Neutrophil (primary cell): Measurements from ENCODE around the gene DTHD1.

ENCODE experiments used
- H3K27ac ChIP-seq: fragments of 200-600 bp; sonication (generic); 2 replicates; pipeline ENCODE4 v1.5.1; 2016; ENCODE audit warnings: mild to moderate bottlenecking, moderate library complexity
- H3K27me3 ChIP-seq: fragments of 200-600 bp; sonication (generic); 2 replicates; pipeline ENCODE4 v1.6.0; 2016; ENCODE audit warnings: mild to moderate bottlenecking
- H3K36me3 ChIP-seq: fragments of 200-600 bp; sonication (generic); 2 replicates; pipeline ENCODE4 v1.5.1; 2017
- H3K4me1 ChIP-seq, 2 experiments: fragments of 200-600 bp in 1 of 2; sonication (generic) in 1 of 2; 1 replicate in 1 of 2; 2 replicates in 1 of 2; pipeline versions ENCODE4 v1.5.1 to v1.6.1; 2013 to 2016; ENCODE audit warnings: low read depth in 1 of 2, low read length in 1 of 2, mild to moderate bottlenecking in 1 of 2, moderate library complexity in 1 of 2; ENCODE audit not compliant: control insufficient read depth in 1 of 2, insufficient read depth in 1 of 2
- H3K4me3 ChIP-seq, 2 experiments: fragments of 200-600 bp in 1 of 2; sonication (generic) in 1 of 2; 1 replicate in 1 of 2; 2 replicates in 1 of 2; pipeline ENCODE4 v1.5.1; 2013 to 2016; ENCODE audit warnings: low read depth in 1 of 2, low read length in 1 of 2, mild to moderate bottlenecking in 1 of 2, moderate library complexity in 1 of 2
- H3K9me3 ChIP-seq: fragments of 200-600 bp; sonication (generic); 2 replicates; pipeline ENCODE4 v1.5.1; 2016
- TF ChIP-seq, protein P1 (sequence below): fragments of 200-600 bp; sonication (generic); IDR thresholded peaks from 2 replicates; pipeline ENCODE4 v1.5.1; 2016; ENCODE audit warnings: antibody characterized with exemption

DTHD1 gene

DNA sequence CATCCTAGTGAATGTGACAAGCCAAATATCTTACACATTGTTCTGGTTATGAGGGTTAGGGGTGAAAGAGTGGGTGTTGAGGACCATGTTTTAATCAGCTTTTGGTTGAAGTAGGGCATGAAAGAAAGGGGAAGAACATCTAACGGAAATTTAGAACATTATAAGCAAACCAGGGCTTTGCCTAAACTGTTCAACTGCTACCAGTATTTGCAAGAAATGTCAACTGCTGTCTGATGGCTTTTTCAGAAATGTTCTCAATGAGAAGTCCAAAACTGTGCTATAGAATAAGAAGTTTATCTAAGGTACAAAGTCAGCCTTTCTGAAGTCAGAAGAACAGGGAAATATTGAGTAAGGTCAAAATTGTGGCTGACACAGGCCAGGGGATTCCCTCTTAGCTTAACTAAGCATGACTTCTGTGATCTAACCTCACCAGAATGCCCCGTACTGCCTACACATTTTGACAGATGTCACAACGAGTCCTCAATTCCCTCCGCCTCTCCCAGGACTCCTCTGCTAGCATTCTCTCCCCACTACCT is 67.1 kb downstream of the DTHD1 start:
- Histone ChIP-seq H3K27me3 (no peaks in the 10 kb centered on the region), H3K4me1 (peaks cover 8 to 26% of the 10 kb centered on the region in 2 experiments), H3K9me3 (no peaks in the 10 kb centered on the region), H3K4me3 (no peak overlapping the region), H3K36me3 (no peaks in the 10 kb centered on the region), H3K27ac (peak overlapping the region; percentile 30)
- TF ChIP-seq, protein P1, sequence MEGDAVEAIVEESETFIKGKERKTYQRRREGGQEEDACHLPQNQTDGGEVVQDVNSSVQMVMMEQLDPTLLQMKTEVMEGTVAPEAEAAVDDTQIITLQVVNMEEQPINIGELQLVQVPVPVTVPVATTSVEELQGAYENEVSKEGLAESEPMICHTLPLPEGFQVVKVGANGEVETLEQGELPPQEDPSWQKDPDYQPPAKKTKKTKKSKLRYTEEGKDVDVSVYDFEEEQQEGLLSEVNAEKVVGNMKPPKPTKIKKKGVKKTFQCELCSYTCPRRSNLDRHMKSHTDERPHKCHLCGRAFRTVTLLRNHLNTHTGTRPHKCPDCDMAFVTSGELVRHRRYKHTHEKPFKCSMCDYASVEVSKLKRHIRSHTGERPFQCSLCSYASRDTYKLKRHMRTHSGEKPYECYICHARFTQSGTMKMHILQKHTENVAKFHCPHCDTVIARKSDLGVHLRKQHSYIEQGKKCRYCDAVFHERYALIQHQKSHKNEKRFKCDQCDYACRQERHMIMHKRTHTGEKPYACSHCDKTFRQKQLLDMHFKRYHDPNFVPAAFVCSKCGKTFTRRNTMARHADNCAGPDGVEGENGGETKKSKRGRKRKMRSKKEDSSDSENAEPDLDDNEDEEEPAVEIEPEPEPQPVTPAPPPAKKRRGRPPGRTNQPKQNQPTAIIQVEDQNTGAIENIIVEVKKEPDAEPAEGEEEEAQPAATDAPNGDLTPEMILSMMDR = no peak

DNA sequence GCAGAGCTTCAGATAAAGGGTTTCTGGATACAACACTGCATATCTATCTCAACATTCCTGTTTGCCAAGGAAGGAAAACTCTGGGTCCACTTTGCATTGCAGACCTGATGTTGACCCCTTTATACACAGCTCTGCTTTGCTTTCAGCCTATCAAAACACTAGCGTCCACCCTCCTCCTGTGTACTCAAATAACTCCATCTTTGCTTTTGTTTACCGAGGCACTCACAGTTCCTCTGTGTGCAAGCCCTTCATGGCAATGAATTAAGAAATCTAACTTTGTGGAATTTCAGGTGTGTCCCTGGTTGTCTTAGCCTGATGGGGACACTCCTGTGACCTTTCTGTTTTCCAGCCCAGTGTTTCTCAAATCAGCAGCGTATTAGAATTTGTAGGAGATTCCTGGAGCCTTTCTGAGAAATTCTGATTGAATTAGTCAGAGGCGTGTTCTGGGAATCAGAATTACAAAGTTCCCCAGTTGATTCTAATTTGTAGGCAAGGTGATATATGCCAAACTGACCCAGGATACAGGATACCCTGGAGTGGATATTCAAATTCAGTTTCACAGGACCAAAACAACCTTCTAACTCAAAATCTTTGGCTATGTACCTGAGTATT is 68.6 kb downstream of the DTHD1 start:
- H3K4me3 ChIP-seq = no peak overlapping the region
- TF ChIP-seq, protein P1 = no peak
- no peaks in the 10 kb centered on the region for H3K36me3 ChIP-seq
- H3K9me3 ChIP-seq = no peaks in the 10 kb centered on the region
- no peak overlapping the region for H3K27ac ChIP-seq
- H3K4me1 ChIP-seq = peaks cover 8 to 26% of the 10 kb centered on the region in 2 experiments
- no peaks in the 10 kb centered on the region for H3K27me3 ChIP-seq

DNA sequence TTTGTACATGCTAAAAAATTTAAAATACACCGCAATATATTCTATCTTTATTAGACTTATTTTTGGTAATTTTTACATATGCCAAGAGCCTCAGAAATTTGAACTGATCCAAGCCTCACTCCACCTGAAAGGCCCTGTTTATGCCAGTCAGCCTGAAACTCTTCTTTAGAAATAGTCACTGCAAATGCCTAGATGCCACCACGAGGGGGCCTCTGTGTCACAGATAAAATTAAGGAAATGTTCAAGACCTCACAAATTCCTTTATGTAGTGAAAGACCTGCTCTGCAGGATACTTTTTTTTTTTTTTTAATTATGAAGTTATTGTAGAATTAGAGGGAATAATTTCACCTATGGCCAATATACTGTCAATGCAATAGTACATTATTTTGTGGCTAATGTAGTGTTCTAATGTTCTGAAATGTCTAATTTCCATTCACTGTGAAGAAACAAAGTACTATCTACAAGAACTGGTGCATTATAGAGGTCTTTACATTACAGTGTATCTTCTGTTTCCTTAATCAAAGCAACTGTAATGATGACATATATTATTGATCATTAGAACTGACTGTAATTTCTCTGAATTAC is 69.8 kb downstream of the DTHD1 start:
- peaks cover 8 to 26% of the 10 kb centered on the region in 2 experiments for H3K4me1 ChIP-seq
- no peaks in the 10 kb centered on the region for H3K36me3 ChIP-seq
- no peaks in the 10 kb centered on the region for H3K27me3 ChIP-seq
- no peak overlapping the region for H3K4me3 ChIP-seq
- H3K9me3 ChIP-seq = no peaks in the 10 kb centered on the region
- no peak overlapping the region for H3K27ac ChIP-seq
- TF ChIP-seq, protein P1 = peak; percentile 70

DNA sequence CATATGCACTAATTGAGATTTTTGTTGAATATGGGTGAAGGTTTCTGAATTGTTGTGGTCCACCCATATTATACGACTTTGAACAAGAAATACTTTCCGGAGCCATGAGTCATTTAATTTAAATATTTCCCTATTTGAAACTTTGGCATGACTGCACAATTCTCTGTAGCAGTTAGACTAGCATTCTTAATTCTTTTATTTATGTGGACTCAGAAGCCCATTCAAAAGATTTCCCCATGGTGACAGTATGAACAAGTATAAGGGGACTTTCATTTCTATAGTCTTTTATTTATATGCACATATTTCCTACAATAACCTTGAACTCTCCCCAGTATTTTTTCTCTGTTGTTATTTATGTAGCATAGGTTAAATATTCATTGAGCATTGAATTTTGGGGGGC is 72.6 kb downstream of the DTHD1 start:
- Histone ChIP-seq H3K27ac (no peak overlapping the region), H3K36me3 (no peaks in the 10 kb centered on the region), H3K27me3 (no peaks in the 10 kb centered on the region), H3K4me3 (no peak overlapping the region), H3K9me3 (no peaks in the 10 kb centered on the region), H3K4me1 (peaks cover 3 to 13% of the 10 kb centered on the region in 2 experiments)
- TF ChIP-seq, protein P1 = no peak

DNA sequence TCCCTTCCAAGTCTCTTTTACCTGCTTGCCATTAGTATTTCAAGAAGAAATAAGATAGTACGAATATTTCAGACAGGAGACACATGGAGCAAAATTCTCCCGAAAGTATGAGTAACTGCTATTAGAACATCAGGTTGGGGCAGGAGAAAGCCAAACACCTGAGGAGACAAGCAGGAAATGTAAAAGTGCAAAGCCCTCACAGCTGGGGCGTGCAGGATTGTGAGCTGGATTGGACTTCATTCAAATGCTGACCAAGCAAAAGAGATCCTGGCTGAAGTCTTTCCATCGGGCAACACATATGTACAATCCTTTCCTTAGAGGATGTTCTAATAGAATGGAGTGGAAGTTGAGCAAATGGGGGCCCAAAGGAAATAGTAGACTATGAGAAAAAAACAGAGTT is 76.8 kb downstream of the DTHD1 start:
- Histone ChIP-seq H3K4me1 (no peaks in the 10 kb centered on the region), H3K27ac (no peak overlapping the region), H3K27me3 (no peaks in the 10 kb centered on the region), H3K9me3 (no peaks in the 10 kb centered on the region), H3K36me3 (no peaks in the 10 kb centered on the region), H3K4me3 (no peak overlapping the region)
- TF ChIP-seq, protein P1 = no peak
